Measurements from ENCODE around the gene FMO1. TPM values are rescaled to one million over a fixed set of nuclear protein-coding genes. Genes with fewer than 3 reads are reported as not detected.

FMO1 gene, protein sequence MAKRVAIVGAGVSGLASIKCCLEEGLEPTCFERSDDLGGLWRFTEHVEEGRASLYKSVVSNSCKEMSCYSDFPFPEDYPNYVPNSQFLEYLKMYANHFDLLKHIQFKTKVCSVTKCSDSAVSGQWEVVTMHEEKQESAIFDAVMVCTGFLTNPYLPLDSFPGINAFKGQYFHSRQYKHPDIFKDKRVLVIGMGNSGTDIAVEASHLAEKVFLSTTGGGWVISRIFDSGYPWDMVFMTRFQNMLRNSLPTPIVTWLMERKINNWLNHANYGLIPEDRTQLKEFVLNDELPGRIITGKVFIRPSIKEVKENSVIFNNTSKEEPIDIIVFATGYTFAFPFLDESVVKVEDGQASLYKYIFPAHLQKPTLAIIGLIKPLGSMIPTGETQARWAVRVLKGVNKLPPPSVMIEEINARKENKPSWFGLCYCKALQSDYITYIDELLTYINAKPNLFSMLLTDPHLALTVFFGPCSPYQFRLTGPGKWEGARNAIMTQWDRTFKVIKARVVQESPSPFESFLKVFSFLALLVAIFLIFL
- total RNA-seq (2021), result not detected in 2 replicates
- long read RNA-seq, result 0 reads

DNA sequence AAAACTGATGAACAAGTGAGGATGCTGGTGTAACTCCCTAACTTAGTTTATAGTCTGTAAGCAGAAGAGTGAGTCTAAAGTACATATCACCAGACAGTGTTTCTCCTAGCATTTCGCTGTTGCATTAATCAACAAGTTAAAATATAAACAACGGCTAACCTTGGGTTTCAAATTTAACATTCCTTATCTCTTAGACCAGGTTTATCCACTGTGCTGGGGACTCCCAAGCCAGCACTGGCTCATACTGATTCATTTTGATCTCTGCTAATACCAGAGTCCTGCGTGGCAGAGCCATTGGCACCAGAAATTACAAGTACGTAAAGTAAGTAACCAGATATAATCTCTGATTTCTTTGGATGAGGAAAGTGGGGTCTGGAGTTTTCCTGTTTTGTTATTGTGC is at the start of gene FMO1:
Gene FMO1, plus strand, starts transcription at position 193 of the 400 bp plus-strand sequence. CDS start 9,594 bp downstream, outside the sequence.
- Histone ChIP-seq H2BK120ac (ENCODE audit: low read depth, low read length, poor library complexity, severe bottlenecking) (no peak within 1 kb of the TSS), H4K5ac (ENCODE audit: insufficient read length, low read depth, low read length) (no peak within 1 kb of the TSS), H3K9ac (ENCODE audit: extremely low read depth, insufficient read length, low read length) (no peak within 1 kb of the TSS), H2BK15ac (ENCODE audit: low read depth, low read length) (no peak within 1 kb of the TSS), H3K4me1 (ENCODE audit: insufficient read depth, low read length) (peaks cover 5% of the 10 kb centered on the region; the same call in 1 of the 2 replicates), H3K56ac (ENCODE audit: insufficient read length, low read depth, low read length) (no peak within 1 kb of the TSS), H4K91ac (ENCODE audit: insufficient read length, low read depth, low read length) (no peak within 1 kb of the TSS), H2BK20ac (ENCODE audit: low read depth, low read length, poor library complexity, severe bottlenecking) (no peak within 1 kb of the TSS), H3K4me2 (ENCODE audit: insufficient read depth, insufficient read length, low read length) (no peak within 1 kb of the TSS), H3K27ac (ENCODE audit: insufficient read length, low read depth, low read length) (no peak within 1 kb of the TSS), H3K4ac (ENCODE audit: low read depth, low read length) (no peak within 1 kb of the TSS), H3K23ac (ENCODE audit: insufficient read length, low read depth, low read length) (no peak within 1 kb of the TSS), H4K8ac (replicated peaks; ENCODE audit: insufficient read length, low read depth, low read length) (no peak within 1 kb of the TSS), H3T11ph (ENCODE audit: low read length) (no peak within 1 kb of the TSS), H3K14ac (ENCODE audit: insufficient read depth, low read length) (no peak within 1 kb of the TSS), H3K18ac (ENCODE audit: insufficient read length, low read depth, low read length) (no peak within 1 kb of the TSS), H3K79me1 (ENCODE audit: insufficient read depth, low read depth, low read length, poor library complexity, severe bottlenecking) (no peaks in the 10 kb centered on the region), H2AFZ (ENCODE audit: low read length) (no peak within 1 kb of the TSS), H4K20me1 (ENCODE audit: control insufficient read depth, insufficient read depth, insufficient read length) (no peaks in the 10 kb centered on the region), H3K79me2 (ENCODE audit: insufficient read depth, low read length) (no peaks in the 10 kb centered on the region), H2AK5ac (ENCODE audit: insufficient read length, low read length) (no peak within 1 kb of the TSS), H2BK5ac (ENCODE audit: insufficient read length, low read length) (no peak within 1 kb of the TSS), H2BK12ac (ENCODE audit: insufficient read length, low read depth, low read length) (no peak within 1 kb of the TSS), H3K23me2 (ENCODE audit: insufficient read length, low read depth, low read length, poor library complexity, severe bottlenecking) (peaks cover 2% of the 10 kb centered on the region), H3K9me3 (ENCODE audit: control insufficient read depth, low read depth, low read length) (no peaks in the 10 kb centered on the region), H3K27me3 (ENCODE audit: insufficient read depth, low read length) (no peaks in the 10 kb centered on the region)
- Mint-ChIP-seq H3K9me3 (no peaks in the 10 kb centered on the region), H3K36me3 (ENCODE audit: insufficient read depth in 1 of 3, low read depth in 3 of 3) (0 out of 7 replicates have a peak, but pooled peaks cover 0 to 6% (median 0%) of the 10 kb centered on the region in 3 experiments), H3K4me1 (peaks cover 35 to 37% of the 10 kb centered on the region in 2 experiments), H3K4me3 (no peak within 1 kb of the TSS; a peak in 1 of 5 replicates), H3K27ac (peak within 1 kb of the TSS in 2 of 3 experiments; percentile 12 to 33; a peak in 1 of 7 replicates), H3K27me3 (ENCODE audit: low read depth) (no peaks in the 10 kb centered on the region; the same call in 1 of the 2 replicates)
- TF ChIP-seq, protein P1, sequence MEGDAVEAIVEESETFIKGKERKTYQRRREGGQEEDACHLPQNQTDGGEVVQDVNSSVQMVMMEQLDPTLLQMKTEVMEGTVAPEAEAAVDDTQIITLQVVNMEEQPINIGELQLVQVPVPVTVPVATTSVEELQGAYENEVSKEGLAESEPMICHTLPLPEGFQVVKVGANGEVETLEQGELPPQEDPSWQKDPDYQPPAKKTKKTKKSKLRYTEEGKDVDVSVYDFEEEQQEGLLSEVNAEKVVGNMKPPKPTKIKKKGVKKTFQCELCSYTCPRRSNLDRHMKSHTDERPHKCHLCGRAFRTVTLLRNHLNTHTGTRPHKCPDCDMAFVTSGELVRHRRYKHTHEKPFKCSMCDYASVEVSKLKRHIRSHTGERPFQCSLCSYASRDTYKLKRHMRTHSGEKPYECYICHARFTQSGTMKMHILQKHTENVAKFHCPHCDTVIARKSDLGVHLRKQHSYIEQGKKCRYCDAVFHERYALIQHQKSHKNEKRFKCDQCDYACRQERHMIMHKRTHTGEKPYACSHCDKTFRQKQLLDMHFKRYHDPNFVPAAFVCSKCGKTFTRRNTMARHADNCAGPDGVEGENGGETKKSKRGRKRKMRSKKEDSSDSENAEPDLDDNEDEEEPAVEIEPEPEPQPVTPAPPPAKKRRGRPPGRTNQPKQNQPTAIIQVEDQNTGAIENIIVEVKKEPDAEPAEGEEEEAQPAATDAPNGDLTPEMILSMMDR (conservative IDR thresholded peaks at IDR 0.05), result no peak
- WGBS (ENCODE audit: extremely low coverage, insufficient read length, low lambda C conversion rate), result no CpG with 5 or more reads among the region's 4 CpGs
- no peak for DNase-seq

All from H9 (cell line).